ENCODE measurements around the gene FOXD2. TPM values are rescaled to one million over a fixed set of nuclear protein-coding genes. Genes with fewer than 3 reads are reported as not detected.

FOXD2 gene
- polyA plus RNA-seq, 3 donors, result 0.03 to 0.11 TPM; not detected in 1

GRCh38 chr1:47444297-47444561, 6.4 kb downstream of the FOXD2 start:
- no peak overlapping the region for H2AFZ ChIP-seq (ENCODE audit: insufficient read depth, low read depth, low read length, poor library complexity, severe bottlenecking)
- H3K79me2 ChIP-seq (ENCODE audit: insufficient read depth, low read length), result no peaks in the 10 kb centered on the region
- no peak for TF ChIP-seq CTCF (IDR thresholded peaks at IDR 0.05)
- no peak overlapping the region for H3K9ac ChIP-seq (ENCODE audit: insufficient read depth, low read length, poor library complexity, severe bottlenecking)
- H4K20me1 ChIP-seq (ENCODE audit: insufficient read depth, low read length), result no peaks in the 10 kb centered on the region
- peaks cover 13 to 20% of the 10 kb centered on the region in 2 donors for H3K4me1 ChIP-seq (ENCODE audit: control insufficient read depth in 1 of 2, insufficient read depth in 2 of 2, low read length in 2 of 2)
- H3K27ac Mint-ChIP-seq, result no peak overlapping the region
- H3K4me1 Mint-ChIP-seq, result peaks cover 24% of the 10 kb centered on the region
- no peak for DNase-seq
- H3K27me3 ChIP-seq (ENCODE audit: control insufficient read depth in 2 of 2, insufficient read depth in 2 of 2, low read length in 2 of 2), result peaks cover 94 to 100% of the 10 kb centered on the region in 2 donors
- peak overlapping the region in 1 of 3 experiments; percentile 60 for H3K4me3 ChIP-seq (replicated peaks in 1 of 3; ENCODE audit: low read depth in 2 of 3, low read length in 3 of 3)
- intact Hi-C loops (cut with micrococcal nuclease), result no loop called here
- H3K9me3 ChIP-seq (replicated peaks in 1 of 2; ENCODE audit: control insufficient read depth in 1 of 2, insufficient read depth in 1 of 2, low read length in 2 of 2), result peaks cover 0 to 57% of the 10 kb centered on the region in 2 donors
- 8% methylated on average over 15 of the region's 15 CpGs for WGBS (ENCODE audit: insufficient coverage)
- H3K27me3 Mint-ChIP-seq (ENCODE audit: low read depth in 3 of 3), result peaks cover 14 to 15% (median 15%) of the 10 kb centered on the region in 3 donors
- peak overlapping the region in 1 of 2 donors; percentile 79 for H3K4me3 Mint-ChIP-seq
- no peaks in the 10 kb centered on the region for H3K36me3 ChIP-seq (replicated peaks in 1 of 2; ENCODE audit: control insufficient read depth in 1 of 2, insufficient read depth in 2 of 2, low read length in 2 of 2)
- H3K27ac ChIP-seq (ENCODE audit: low read depth in 1 of 2, low read length in 2 of 2), result no peak overlapping the region
- peak overlapping the region; percentile 45 for H3K4me2 ChIP-seq (replicated peaks; ENCODE audit: extremely low read depth, low read length, poor library complexity, severe bottlenecking)
- H3K9me3 Mint-ChIP-seq, result peaks cover 0 to 33% (median 26%) of the 10 kb centered on the region in 7 donors
- H3K36me3 Mint-ChIP-seq, result peaks cover 11 to 16% of the 10 kb centered on the region in 2 donors

GRCh38 chr1:47444562-47445465, 7.0 kb downstream of the FOXD2 start:
- Histone ChIP-seq H3K36me3 (replicated peaks in 1 of 2; ENCODE audit: control insufficient read depth in 1 of 2, insufficient read depth in 2 of 2, low read length in 2 of 2) (no peaks in the 10 kb centered on the region), H3K9me3 (replicated peaks in 1 of 2; ENCODE audit: control insufficient read depth in 1 of 2, insufficient read depth in 1 of 2, low read length in 2 of 2) (peaks cover 0 to 62% of the 10 kb centered on the region in 2 donors), H2AFZ (ENCODE audit: insufficient read depth, low read depth, low read length, poor library complexity, severe bottlenecking) (peak overlapping the region; percentile 60), H3K27me3 (ENCODE audit: control insufficient read depth in 2 of 2, insufficient read depth in 2 of 2, low read length in 2 of 2) (peaks cover 92 to 100% of the 10 kb centered on the region in 2 donors), H3K79me2 (ENCODE audit: insufficient read depth, low read length) (no peaks in the 10 kb centered on the region), H3K27ac (ENCODE audit: low read depth in 1 of 2, low read length in 2 of 2) (no peak overlapping the region), H3K4me3 (replicated peaks in 1 of 3; ENCODE audit: low read depth in 2 of 3, low read length in 3 of 3) (peak overlapping the region in 2 of 3 experiments; percentile 5 to 60), H3K4me1 (ENCODE audit: control insufficient read depth in 1 of 2, insufficient read depth in 2 of 2, low read length in 2 of 2) (peaks cover 13 to 17% of the 10 kb centered on the region in 2 donors), H3K4me2 (replicated peaks; ENCODE audit: extremely low read depth, low read length, poor library complexity, severe bottlenecking) (peak overlapping the region; percentile 45), H4K20me1 (ENCODE audit: insufficient read depth, low read length) (no peaks in the 10 kb centered on the region), H3K9ac (ENCODE audit: insufficient read depth, low read length, poor library complexity, severe bottlenecking) (no peak overlapping the region)
- H3K36me3 Mint-ChIP-seq, result peaks cover 9 to 16% of the 10 kb centered on the region in 2 donors
- TF ChIP-seq CTCF (IDR thresholded peaks at IDR 0.05), result no peak
- peak overlapping the region in 1 of 2 donors; percentile 79 for H3K4me3 Mint-ChIP-seq
- peak; percentile 32 to 37 (median 33) for DNase-seq
- intact Hi-C loops (cut with micrococcal nuclease), result loop anchor here in 1 of 2 donors (5.0 kb wide), 1 partner anchor 218 kb away; no protein-coding TSS in a partner anchor
- WGBS (ENCODE audit: insufficient coverage), result 2% methylated on average over 70 of the region's 73 CpGs
- H3K4me1 Mint-ChIP-seq, result peaks cover 22% of the 10 kb centered on the region
- peaks cover 0 to 36% (median 23%) of the 10 kb centered on the region in 7 donors for H3K9me3 Mint-ChIP-seq
- H3K27me3 Mint-ChIP-seq (ENCODE audit: low read depth in 3 of 3), result peaks cover 20 to 21% (median 20%) of the 10 kb centered on the region in 3 donors
- H3K27ac Mint-ChIP-seq, result no peak overlapping the region
